HG03378 (cell line): ENCODE data around the gene CACNA2D1.
"Not testable (repeated sequence)": the region's sequence is repeated elsewhere in the genome, so short reads cannot be mapped to it uniquely, and the experiment has no call there.

Experiments used
- ATAC-seq: cut with Tn5 transposase; IDR thresholded peaks from one replicate; pipeline ENCODE4 v1.9.1; 2021; ENCODE audit warnings: mild to moderate bottlenecking, moderate library complexity; ENCODE audit not compliant: unreplicated experiment

CACNA2D1 gene

DNA sequence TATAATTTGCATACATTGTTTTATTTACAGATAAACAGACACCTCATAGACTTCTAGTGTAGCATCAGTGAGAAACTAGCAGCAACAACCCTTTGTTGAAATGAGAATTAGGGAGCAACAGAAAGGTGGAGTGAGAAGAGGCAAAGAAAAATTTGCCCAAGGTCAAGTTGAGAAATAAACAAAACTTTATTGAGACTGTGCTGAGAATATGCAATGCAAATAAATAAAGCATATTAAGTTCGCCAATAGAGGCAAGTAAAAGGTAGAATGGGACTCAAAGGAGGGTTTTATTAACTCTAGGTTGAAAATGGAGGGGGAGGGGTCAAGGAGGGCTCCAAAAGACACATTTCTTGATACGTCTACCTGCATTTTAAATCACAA lies 49.7 kb downstream of the CACNA2D1 start:
- ATAC-seq, result no peak

DNA sequence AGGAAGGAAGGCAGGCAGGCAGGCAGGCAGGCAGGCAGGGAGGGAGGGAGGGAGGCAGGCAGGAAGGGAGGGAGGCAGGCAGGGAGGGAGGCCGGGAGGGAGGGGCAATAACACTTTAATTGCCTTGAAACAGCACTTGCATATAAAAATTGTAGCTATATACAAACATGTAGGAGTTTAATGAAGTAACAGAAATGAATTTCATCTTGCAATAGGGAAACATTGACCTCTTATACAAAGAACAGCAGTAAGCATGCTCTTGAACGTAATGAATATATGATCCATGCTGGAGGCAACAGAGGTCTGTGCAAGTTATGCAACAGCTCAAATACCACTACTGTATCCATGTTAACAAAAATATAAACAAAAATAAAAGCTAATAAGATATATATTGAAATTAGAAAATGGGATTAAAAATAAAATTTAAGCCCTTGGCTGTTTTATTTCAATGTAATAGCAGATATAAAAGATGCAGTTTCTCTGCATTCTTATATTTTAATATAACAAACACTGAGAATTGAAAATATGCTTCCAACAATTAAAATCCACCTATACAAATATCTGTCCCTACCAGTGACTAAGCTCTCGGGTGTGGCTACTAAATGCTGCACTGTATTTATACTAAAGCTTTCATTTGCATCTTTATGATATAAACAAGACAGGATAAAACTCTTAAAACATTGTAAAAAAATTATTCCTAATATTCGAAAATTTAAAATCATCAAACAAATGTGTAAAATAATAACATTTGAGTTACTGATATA lies 50.3 kb downstream of the CACNA2D1 start:
- no peak for ATAC-seq

DNA sequence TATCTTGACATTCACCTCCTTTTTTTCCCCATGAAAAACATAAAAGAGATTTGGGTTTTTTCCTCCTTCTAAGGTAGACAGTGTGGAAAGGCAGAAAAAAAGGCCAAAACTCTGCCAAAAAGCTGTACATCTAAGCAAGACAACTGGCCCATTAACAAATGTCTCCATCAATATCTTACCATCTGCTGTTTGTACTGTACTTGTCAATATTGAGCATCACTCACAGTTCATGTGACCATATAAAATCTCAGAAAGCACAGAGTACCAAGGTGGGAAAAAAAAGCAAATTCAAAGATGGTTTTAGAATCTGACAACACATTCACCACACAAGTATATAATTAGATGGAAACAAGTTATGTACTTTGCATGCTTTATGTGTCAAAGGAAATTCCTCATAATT lies 52.6 kb downstream of the CACNA2D1 start:
- no peak for ATAC-seq

DNA sequence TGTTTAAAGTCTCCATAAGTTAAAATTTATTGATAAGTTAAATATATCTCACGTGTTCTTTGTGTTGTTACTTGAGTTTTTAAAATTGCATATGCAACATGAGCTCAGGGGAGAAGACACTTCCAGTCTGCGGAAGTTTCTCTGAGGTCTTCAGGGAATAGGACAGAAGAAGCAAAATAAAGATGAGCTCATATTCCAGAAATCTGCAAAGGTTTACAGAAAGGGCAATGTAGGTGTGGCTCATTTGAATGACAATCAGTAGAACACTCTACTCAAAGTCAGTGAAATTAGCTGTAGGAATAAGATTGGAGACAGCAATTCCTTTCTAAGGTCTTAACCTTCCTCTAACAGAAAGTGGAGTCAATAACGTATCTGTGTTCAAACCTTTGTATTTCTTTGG lies 53.7 kb downstream of the CACNA2D1 start:
- ATAC-seq, result no peak

DNA sequence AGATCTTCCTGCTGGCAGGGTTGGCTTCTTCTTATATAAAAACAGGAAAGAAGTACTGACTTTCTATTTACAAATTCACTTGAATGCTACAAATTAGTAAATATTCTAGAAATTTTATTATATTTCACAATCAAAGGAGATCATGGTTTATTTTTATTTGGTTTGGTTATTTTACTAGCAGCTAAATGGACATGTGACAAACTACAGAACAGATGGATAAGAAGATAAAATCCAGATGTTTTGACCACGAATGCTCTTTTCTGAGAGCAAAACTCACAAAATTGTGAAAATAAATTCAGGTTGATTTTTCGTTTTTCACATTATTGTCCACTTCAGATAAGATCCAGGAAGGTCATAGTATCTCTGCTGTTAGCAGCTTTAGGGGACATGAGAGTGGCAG lies 55.4 kb downstream of the CACNA2D1 start:
- ATAC-seq, result no peak

DNA sequence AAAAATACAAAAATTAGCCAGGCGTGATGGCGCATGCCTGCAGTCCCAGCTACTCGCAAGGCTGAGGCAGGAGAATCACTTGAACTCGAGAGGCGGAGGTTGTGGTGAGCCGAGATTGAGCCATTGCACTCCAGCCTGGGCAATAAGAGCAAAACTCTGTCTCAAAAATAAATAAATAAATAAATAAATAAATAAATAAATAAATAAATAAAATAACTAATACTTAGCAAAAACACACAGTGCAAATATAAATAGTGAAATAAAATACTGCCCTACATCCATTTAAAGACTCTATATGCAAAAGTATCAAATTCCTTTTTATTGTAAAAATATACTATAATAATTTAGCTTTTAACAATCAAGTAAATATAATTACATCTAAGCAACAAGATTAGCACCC lies 57.0 kb downstream of the CACNA2D1 start:
- not testable (repeated sequence) for ATAC-seq

DNA sequence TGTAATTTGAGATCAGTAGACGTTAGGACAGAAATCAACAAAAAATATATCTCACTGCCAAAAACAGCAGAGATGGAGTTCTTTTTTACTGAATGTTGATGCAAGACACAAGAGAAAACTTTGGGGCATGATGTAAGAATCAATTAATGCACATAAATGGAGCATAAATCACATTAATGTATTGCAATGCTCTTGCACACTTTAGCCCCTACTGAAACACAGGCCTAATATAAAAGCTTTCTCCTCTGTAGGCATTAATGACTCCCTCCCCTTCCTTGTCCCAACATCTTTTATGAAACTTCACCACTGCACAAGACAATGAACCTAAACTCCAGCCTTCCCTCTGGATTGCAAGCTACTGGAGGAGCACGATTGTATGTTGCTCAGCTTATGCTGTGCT lies 58.8 kb downstream of the CACNA2D1 start:
- ATAC-seq, result no peak

DNA sequence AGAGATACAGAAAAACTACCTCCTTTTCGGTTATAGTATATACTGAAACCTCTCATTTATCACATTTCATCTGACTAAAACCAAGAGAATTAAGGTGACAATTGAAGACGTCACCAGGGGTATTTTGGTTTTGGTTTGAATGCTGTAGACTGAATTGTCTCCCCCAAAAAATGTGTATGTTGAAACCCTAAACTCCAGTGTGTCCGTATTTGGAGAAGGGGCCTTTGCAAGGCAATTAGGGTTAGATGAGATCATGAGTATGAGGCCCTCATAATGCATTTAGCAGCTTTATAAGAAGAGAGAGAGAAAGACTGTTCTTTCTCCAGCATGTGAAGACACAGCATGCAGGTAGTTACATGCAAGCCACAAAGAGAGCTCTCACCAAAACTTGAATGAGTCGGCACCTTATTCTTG lies 59.5 kb downstream of the CACNA2D1 start:
- no peak for ATAC-seq

DNA sequence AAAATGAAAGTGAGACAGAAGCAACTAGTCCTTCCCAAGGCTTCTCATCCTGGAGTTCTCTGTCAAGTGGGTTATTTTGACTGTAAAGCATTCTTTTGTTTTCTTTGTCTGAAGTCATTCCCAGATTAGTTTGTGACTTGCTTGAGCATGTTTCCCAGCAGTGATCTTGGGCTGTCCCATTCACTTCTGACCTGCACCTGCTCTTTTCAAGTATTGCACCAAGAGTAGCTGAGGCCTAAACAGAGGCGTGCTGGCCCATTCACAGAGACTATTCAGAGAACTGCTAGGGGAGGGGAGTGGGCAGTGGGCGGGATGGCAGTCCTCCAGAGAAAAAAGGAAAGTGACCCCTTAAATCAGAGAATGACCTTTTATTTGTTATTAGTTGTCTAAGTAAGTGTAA lies 61.3 kb downstream of the CACNA2D1 start:
- ATAC-seq, result no peak

DNA sequence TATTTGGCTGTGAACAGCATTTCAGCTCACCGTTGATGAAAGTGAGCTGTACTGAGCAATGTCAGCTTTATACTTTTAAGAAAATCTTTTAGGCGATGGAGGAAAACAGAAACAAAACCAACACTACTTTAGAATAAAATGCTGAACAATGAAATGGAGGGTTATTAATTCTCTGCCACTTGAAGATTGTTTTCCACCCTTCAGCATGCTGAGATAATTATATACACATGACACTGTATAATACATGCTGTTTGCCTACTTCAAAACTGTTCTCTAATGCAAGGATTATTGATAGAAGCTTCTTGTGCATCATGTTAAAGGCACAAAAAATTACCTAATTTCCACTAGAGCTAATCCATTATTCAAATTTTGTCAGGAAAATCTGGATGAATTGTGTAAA lies 66.8 kb downstream of the CACNA2D1 start:
- ATAC-seq, result no peak

DNA sequence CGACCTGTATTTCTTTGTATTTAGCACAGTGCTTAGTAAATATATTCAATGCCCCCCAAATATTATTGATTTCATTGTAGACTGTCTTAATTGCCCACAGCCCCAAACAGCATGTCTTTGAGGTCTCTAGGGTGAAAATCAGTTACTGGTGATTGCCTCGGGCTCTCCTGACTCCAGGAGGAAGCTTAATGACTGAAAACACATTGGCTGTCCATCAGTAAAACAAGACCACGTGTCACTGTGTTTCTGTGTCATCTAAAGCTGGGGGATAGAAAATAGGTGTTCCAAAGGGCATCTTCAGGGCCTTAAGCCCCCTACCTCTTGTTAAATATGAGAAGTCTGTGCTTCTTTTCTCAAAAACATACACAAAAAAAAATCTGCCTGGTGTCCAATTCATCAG lies 67.9 kb downstream of the CACNA2D1 start:
- ATAC-seq, result no peak

DNA sequence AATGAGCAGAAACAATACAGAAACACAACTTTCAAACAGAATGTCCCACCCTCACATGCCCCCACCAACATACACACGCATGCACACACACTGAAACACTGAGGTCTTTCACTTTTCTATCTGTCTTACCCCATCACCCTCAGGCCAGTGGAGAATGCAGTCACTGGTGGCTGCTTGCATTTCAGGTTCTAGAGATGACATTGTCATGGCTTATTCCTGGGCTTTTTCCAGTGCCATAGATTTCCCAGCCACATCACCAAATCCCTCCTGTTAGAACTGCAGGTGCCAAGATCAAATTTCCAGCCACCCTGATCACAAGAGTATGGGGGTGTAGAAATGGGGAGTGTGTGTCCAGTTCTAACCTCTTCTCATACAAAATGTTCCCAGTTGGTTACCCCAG lies 68.4 kb downstream of the CACNA2D1 start:
- ATAC-seq, result no peak

DNA sequence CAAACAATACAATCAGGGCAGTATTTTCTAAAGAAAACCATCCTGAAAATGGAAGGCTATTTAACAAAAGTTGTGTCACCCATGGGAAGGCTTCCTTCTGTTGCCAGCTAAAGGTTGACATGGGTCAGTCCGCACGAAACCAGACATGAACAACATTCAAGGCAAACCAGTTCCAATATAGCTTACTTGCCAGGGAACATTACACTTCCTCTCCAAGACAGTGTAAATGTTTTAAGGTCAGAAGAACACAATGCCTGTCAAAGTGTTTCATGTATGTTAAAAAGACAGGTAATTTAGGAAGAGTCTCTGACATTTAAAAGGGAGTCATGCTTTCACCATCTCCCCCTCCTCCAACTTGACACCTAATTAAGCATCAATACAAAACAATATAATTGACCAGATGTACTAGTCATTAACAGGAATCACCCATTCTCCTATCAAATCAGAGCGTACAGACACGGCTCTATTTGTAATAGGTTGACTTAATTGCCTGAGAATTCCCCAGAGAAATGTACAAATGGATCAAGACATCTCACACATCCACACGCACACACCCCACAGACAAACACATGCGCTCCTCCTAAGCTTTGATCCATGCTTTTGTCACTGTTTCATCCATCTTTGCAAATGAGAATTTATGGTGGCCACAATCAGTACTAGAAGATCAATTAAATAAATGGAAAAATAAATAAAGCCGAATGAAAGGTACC lies 69.5 kb downstream of the CACNA2D1 start:
- no peak for ATAC-seq

DNA sequence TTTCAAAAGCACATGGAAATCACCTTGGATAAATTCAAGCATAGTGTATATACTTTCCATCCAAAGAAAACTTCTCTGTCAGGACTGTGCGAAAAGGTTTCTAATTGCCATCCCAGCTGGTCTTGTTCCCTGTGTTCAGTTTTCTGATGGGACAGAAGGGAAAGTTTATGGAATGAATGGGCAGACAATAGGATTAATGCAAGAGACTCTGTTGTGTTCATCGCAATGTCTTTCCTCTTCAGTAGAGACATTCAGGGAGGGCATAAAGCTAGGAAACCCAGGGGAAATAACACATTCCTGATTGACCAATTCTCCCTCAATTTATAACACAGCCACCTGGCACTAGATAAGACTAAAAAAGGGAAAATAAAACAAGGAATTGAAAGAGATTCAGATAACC lies 78.9 kb downstream of the CACNA2D1 start:
- ATAC-seq, result no peak

DNA sequence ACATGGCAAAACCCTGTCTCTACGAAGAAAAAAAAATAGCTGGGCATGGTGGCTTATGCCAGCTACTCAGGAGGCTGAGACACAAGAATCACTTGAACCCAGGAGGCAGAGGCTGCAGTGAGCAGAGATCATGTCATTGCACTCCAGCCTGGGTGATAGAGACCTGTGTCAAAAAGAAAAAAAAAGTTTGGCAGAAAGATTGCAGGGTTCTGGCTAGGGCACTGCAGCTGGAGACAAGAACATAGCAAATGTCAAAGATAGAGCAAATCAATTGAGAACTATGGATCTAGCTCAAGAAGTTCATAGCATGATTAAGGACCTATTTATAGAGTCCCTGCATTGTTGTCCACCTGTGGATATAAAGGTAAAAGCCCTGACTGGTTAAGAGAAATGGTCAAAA lies 79.5 kb downstream of the CACNA2D1 start:
- ATAC-seq, result no peak

DNA sequence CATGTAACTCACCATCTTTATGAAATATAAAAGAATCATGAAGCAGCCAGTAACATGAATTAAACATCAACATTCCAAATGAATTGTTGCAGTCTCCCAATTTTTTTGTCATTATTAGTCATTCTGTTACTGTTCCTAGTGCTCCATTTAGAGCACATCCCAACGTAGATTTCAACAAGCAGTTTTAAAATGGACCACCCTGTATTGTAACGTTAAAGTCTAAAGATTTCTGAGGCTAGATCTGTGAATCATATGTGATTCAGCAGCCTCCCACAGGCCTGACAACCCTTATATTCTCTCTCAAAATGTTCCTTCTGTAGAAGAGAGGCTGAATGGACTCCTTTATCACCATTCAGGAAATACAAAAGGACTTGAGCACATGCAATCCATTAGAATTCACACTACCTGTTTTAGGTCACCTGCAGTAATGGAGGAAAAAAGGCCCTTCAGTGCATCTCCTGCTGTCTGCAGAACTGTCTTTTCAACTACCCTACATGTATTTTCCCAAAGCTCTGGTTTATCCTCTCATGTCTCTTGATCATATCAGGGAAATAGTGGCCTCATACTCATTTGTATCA lies 81.4 kb downstream of the CACNA2D1 start:
- ATAC-seq, result no peak

DNA sequence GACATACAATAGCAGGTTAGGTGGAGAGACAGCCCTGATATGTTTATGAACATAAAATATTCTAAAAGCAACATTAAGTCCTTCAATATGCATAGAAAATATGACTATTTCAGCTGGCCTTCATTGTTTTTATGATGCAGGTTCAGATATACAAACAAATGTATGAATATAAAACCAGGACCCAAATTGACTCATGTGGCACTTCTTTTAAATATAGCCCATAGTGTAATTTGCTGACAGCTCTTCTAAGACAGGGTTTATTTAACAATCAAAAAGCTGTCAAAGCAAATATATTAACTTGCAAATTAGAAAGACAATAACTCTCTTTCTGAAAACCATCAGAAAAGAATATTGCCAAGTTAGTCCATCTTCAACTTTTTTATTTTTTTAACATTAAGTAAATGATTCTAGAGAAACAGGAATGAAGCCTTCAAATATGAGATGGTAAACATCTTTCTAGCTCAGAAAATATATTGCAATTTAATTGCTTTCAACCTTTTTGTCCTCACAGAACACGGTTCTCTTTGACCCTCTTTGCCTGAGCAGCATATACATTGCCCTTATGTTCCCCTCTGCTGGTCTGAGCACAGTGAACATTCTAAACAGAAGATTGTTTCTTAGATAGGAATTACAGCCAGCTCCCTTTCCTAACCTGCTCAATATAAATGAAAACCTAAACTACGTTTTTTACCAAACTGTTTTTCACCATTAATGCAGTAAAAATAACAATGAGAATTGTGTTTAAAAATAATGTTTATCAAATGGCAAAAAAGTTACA lies 82.8 kb downstream of the CACNA2D1 start:
- no peak for ATAC-seq

DNA sequence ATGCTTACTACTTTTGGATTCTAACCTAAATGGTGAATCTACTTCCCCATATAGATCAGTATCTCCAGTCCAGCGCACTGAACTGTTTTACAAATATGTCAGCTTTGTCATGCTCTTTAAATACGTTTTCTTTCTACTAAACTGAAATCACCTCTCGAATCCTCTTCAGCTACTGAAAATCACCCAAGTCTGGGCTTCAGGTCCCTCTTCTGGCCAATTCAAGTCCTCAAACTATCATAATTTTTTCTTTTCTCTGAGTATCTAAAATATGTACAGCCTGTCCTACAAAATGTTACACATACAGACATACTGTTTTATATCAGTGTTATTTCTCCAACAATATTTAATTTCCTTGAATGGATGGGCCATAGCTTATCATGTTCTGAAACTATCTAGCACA lies 84.2 kb downstream of the CACNA2D1 start:
- no peak for ATAC-seq

DNA sequence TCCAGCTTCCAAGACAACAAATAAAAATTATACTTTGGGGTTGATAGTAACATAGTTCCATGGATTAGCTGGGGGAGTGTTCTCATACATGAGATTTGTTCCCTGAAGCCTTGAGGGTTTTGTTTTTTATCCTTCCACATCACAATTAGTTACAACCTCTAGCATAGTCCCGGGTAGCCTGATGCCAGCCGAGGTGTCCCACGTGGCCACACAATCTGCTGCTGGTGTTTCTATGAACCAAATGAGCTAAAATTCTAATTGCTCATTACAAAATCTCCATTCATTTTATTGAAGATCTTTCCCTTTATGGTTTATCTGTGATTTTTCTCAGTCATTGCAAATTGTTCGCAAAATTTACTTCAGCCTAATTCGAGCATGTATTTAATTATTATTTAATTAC lies 84.7 kb downstream of the CACNA2D1 start:
- no peak for ATAC-seq

DNA sequence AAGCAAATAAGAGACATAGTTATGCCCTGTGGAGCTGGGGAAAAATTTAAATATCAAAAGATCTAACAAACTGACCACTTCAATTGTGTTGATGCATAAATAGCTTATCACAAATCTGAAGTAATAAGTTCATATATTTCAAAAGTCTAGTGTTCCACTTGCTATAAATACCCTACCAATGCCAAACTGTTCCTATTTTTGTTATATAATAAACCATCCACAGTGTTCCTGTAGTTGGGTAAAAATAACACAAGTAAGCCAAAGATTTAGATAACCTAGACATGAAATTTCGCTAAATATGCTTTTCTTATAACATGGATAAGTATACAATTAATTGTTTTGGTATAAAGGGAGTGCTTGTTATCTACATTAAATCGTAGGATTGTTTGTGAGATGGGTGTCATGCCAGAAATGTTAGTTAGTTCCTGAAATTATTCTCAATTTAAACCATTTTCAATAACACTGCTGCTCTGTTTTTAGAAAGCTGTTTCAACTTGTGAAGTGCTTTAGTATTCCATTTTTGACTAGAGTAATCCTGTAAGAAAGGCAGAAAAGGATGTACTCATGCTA lies 85.5 kb downstream of the CACNA2D1 start:
- no peak for ATAC-seq

DNA sequence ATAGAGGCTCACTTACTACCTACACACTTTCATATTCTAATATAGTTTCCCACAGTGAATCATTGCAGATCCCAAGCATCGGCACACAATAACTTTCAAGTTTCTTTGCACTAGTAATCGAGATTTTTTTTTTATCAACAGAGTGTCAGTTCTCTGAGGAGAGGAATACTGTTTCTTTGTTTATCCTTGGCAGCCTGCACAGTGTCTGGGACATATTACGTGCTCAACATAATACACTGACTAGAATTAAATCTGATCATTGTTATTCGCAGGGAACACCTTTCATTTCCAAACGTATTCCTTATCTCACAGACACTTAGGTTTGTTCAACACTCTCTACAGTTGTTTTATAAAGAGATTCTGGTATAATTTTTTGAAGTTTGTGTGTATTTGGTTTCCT lies 95.3 kb downstream of the CACNA2D1 start:
- no peak for ATAC-seq
